ENCODE measurements around the gene QRICH2. TPM values are rescaled to one million over a fixed set of nuclear protein-coding genes. Genes with fewer than 3 reads are reported as not detected.
"Not testable (repeated sequence)": the region's sequence is repeated elsewhere in the genome, so short reads cannot be mapped to it uniquely, and the experiment has no call there.

The QRICH2 gene
- total RNA-seq, 3 donors from 2014 or later (not counting 1 experiment from before 2014, with no cell fraction given): 2.3 to 3.1 (median 2.9) TPM

- Mint-ChIP-seq H3K36me3 (no peaks in the 10 kb centered on the region), H3K4me3 (peak overlapping the region; percentile 94), H3K4me1 (peaks cover 43 to 67% of the 10 kb centered on the region in 2 donors), H3K9me3 (no peaks in the 10 kb centered on the region), H3K27ac (peak overlapping the region; percentile 99), H3K27me3 (ENCODE audit: low read depth in 2 of 2) (no peaks in the 10 kb centered on the region)
- Histone ChIP-seq H3K9me3 (ENCODE audit: control insufficient read depth, insufficient read depth, low read length) (no peaks in the 10 kb centered on the region), H3K27ac (ENCODE audit: low read length) (peak overlapping the region; percentile 77), H3K4me3 (ENCODE audit: low read length) (no peak overlapping the region), H3K27me3 (ENCODE audit: control insufficient read depth, insufficient read depth, low read length) (no peaks in the 10 kb centered on the region), H3K4me1 (ENCODE audit: control insufficient read depth, insufficient read depth, low read length) (peaks cover 84% of the 10 kb centered on the region), H3K36me3 (ENCODE audit: control insufficient read depth, insufficient read depth, low read length) (peaks cover 13% of the 10 kb centered on the region)
- ATAC-seq: no peak
- peak in 1 of 2 donors; percentile 85 for DNase-seq
- TF ChIP-seq CTCF (IDR thresholded peaks at IDR 0.05): no peak
- WGBS (ENCODE audit: insufficient coverage): 19% methylated on average over 8 of the region's 9 CpGs
- intact Hi-C loops (cut with micrococcal nuclease): loop anchor here (5.0 to 10.0 kb wide), 5 partner anchors 126 to 1617 kb away; partner anchors contain the start of genes FOXJ1, MFSD11, SRSF2 and UNK
Observed at GRCh38 chr17:76268015-76268749, 39.9 kb downstream of the QRICH2 start.

- Histone ChIP-seq H3K4me1 (ENCODE audit: control insufficient read depth, insufficient read depth, low read length) (peaks cover 84% of the 10 kb centered on the region), H3K27ac (ENCODE audit: low read length) (peak overlapping the region; percentile 77), H3K36me3 (ENCODE audit: control insufficient read depth, insufficient read depth, low read length) (peaks cover 13% of the 10 kb centered on the region)
- H3K27me3 ChIP-seq (ENCODE audit: control insufficient read depth, insufficient read depth, low read length); ATAC-seq; H3K9me3 ChIP-seq (ENCODE audit: control insufficient read depth, insufficient read depth, low read length); H3K9me3 Mint-ChIP-seq; H3K36me3 Mint-ChIP-seq; H3K27me3 Mint-ChIP-seq (ENCODE audit: low read depth in 2 of 2); H3K4me3 ChIP-seq (ENCODE audit: low read length): not testable (repeated sequence)
- H3K4me1 Mint-ChIP-seq: peaks cover 49 to 69% of the 10 kb centered on the region in 2 donors
- peak in 1 of 2 donors; percentile 56 for DNase-seq
- H3K27ac Mint-ChIP-seq: peak overlapping the region; percentile 99
- intact Hi-C loops (cut with micrococcal nuclease): loop anchor here (5.0 to 10.0 kb wide), 5 partner anchors 125 to 1617 kb away; partner anchors contain the start of genes FOXJ1, MFSD11, SRSF2 and UNK
- WGBS (ENCODE audit: insufficient coverage): 52% methylated on average over 13 of the region's 13 CpGs
- H3K4me3 Mint-ChIP-seq: peak overlapping the region; percentile 94
Observed at GRCh38 chr17:76267581-76268001, 40.5 kb downstream of the QRICH2 start.

- 69% methylated on average over 4 of the region's 4 CpGs for WGBS (ENCODE audit: insufficient coverage)
- peaks cover 54 to 69% of the 10 kb centered on the region in 2 donors for H3K4me1 Mint-ChIP-seq
- no peak for DNase-seq
Observed at GRCh38 chr17:76267051-76267576, 41.0 kb downstream of the QRICH2 start.

More at GRCh38 chr17:76267051-76267576, 41.0 kb downstream of the QRICH2 start:
- no peak for ATAC-seq
- Histone ChIP-seq H3K9me3 (ENCODE audit: control insufficient read depth, insufficient read depth, low read length) (no peaks in the 10 kb centered on the region), H3K4me3 (ENCODE audit: low read length) (peak overlapping the region; percentile 61), H3K27ac (ENCODE audit: low read length) (peak overlapping the region; percentile 77), H3K36me3 (ENCODE audit: control insufficient read depth, insufficient read depth, low read length) (peaks cover 13% of the 10 kb centered on the region), H3K27me3 (ENCODE audit: control insufficient read depth, insufficient read depth, low read length) (no peaks in the 10 kb centered on the region), H3K4me1 (ENCODE audit: control insufficient read depth, insufficient read depth, low read length) (peaks cover 84% of the 10 kb centered on the region)
- peak overlapping the region; percentile 99 for H3K27ac Mint-ChIP-seq
- TF ChIP-seq CTCF (IDR thresholded peaks at IDR 0.05): no peak
- H3K9me3 Mint-ChIP-seq: no peaks in the 10 kb centered on the region
- H3K4me3 Mint-ChIP-seq: peak overlapping the region; percentile 94
- intact Hi-C loops (cut with micrococcal nuclease): loop anchor here (5.0 to 10.0 kb wide), 5 partner anchors 125 to 1618 kb away; partner anchors contain the start of genes FOXJ1, MFSD11, SRSF2 and UNK
- no peaks in the 10 kb centered on the region for H3K27me3 Mint-ChIP-seq (ENCODE audit: low read depth in 2 of 2)
- no peaks in the 10 kb centered on the region for H3K36me3 Mint-ChIP-seq

All from natural killer cell (primary cell).